ENCODE results near the gene GPRC5B.

GPRC5B gene

GRCh38 chr16:19872179-19872863 is 12.3 kb downstream of the GPRC5B start:
- DNase-seq (ENCODE audit: low read depth): no peak

GRCh38 chr16:19871721-19872120 is 12.9 kb downstream of the GPRC5B start:
- DNase-seq (ENCODE audit: low read depth): no peak

DNA sequence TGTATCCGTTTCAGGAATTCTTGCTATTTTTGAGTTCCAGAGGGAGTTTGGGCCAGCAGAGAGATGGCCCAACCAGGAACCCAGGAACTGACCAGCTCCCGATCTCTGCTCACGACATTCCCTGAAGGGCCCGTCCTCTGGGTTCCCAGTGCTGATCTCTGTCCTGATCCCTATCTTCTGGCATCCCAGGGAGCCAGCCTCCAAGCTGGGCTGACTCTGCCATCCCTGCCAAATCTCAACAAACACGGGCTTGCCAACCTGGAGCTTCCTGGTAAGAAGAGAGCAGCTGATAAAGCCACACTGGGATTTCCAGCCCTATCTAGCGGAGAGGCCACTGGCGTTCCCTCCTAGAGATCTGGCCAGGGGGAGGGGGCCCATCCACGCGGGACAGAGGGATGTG is 16.2 kb downstream of the GPRC5B start:
- no peak for DNase-seq (ENCODE audit: low read depth)

DNA sequence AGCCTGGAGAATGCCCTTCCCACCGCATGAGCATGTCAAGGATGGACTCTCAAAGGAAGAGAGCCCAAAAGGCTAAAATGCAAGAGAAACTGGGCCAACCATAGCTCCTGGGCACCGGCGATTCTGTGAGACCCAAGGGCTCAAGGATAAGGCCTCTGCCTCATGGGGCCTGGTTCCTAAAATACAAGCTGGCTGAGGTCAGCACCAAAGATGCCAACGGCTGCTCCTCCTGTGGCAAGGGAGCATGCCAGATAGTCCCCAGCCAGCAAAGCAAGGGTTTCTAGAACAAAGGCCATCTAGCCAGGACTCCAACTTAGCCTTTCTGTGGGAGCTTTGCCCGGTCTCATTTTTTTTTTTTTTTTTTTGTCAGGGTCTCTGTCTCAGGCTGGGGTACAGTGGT is 20.1 kb downstream of the GPRC5B start:
- no peak for DNase-seq (ENCODE audit: low read depth)

DNA sequence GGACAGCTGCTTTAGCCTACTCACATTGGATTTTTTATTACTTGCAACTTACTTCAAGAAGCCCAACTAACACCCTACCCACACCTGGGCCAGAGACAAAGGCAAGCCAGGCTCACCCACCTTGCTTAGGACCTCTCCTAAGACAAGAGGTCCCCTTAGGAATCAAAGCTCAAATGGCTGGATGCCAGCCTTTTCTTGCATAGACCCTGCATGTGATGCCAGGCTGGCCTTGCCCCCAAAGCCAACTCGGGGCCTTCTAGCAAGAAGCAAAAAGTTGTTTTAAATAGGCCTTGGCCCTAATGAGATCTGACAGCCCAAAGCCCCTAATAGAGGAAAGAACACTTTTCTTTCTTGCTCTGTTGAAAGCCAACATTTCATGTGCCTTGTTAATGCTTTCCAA is 20.7 kb downstream of the GPRC5B start:
- no peak for DNase-seq (ENCODE audit: low read depth)

DNA sequence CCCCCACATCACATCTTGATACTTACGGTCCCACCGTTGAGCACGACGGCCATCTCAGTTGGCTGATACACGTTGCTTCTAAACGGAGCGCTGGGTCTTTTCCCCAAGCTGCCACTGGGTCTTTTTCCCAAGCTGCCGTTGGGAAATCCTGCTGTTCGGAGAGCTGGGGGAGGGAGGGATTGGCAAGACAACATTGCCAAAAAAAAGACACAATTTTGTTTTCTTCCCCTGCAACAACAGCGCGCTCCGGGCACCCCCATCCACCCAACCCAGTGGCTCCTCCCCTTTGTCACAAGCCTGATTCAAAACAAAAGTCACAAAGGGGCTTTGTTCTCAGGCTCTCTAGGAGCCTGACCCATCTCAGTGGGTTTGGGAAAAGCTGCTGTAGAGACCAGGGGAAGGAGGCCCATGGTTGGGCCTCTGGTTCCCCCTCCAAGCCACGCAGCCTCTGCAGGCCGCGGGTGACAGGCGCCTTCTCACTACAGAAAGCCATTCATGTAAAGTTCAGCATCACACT is 22.8 kb downstream of the GPRC5B start:
- DNase-seq (ENCODE audit: low read depth): no peak

DNA sequence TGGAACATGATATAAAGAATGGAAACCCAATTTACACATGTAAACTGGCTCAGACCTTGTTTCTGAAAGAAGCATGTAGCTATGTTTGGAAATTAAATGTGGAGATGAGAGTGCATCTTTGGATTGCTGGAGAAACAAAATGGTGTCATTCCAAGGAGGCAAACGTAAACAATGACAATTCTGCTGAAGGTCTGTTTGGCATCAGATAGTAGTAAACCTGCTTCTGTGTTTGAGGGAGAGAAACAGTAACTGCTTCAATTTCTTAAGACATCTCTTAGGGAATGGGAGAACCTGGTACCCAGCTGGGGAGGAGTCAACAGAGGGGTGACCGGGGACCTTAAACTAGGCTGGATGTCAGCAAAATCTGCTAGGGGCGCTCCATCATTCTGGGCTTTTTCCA is 23.5 kb downstream of the GPRC5B start:
- DNase-seq (ENCODE audit: low read depth): no peak

- peak; percentile 7 for DNase-seq (ENCODE audit: low read depth)
Observed at GRCh38 chr16:19860166-19861041, 24.2 kb downstream of the GPRC5B start.

- no peak for DNase-seq (ENCODE audit: low read depth)
Observed at GRCh38 chr16:19859603-19860002, 25.0 kb downstream of the GPRC5B start.

- DNase-seq (ENCODE audit: low read depth): no peak
Observed at GRCh38 chr16:19859166-19859565, 25.5 kb downstream of the GPRC5B start.

DNA sequence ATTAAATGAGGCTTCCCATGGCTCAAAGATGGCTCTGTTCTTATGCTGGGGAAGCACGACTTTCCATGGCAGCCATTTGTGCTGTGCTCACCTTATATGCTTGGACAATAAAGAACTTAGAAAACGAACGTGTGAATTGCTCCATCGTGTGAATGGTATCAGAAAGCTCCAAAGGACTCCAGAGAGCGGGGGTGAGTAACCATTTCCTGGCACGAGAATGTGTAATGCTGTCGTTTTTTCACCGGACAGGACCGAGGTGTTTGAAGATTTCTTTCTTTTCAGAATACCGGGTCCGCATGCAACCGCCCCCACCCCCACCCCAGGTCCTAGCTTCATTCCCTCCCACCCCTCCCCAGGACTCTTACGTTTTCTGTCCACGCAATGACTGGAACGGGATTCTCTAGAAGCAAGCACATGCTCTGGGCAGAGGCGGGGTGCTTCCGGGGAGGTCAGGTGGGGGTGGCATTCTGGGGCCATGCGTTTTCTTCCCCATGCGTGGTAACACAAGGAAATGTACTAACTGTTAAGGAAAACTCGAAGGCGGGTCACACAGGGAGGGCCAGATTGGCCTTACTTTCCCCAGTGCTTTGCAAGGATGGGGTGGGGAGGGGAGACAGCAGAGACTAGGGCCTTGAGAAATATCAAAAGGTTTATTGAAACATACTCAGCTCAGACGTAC is 26.2 kb downstream of the GPRC5B start:
- no peak for DNase-seq (ENCODE audit: low read depth)

- no peak for DNase-seq (ENCODE audit: low read depth)
Observed at GRCh38 chr16:19857593-19858339, 26.9 kb downstream of the GPRC5B start.

- no peak for DNase-seq (ENCODE audit: low read depth)
Observed at GRCh38 chr16:19856120-19856519, 28.5 kb downstream of the GPRC5B start.

- no peak for DNase-seq (ENCODE audit: low read depth)
Observed at GRCh38 chr16:19854543-19854876, 30.1 kb downstream of the GPRC5B start.

GRCh38 chr16:19853742-19854542 is 30.7 kb downstream of the GPRC5B start:
- DNase-seq (ENCODE audit: low read depth): no peak

DNA sequence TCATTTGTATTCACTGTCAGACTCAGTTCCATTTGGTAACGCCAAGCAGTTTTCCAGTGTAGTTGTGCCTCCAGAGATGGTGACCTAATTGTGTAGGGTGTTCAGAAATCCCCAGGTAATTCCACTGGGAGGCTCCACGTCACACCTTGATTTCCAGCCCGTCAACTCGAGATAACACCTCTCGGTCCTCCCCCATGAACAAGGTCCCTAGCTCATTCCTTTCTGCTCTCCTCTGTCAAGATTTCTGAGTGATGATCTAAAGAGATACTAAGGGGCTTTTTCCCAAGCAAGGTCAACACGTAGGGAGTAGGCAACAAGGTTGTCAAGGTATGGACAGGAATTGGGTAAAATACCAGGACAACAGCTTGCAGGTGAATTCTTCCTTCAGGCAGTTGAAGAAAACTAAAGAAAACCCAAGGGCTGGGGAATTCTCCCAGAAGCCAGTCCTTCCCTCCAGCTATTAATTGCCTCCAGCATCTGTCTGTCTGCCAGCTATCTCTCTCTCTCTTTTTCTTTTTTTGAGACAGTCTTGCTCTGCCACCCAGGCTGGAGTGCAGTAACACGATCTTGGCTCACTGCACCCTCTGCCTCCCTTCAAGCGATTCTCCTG is 31.4 kb downstream of the GPRC5B start:
- DNase-seq (ENCODE audit: low read depth): no peak

DNA sequence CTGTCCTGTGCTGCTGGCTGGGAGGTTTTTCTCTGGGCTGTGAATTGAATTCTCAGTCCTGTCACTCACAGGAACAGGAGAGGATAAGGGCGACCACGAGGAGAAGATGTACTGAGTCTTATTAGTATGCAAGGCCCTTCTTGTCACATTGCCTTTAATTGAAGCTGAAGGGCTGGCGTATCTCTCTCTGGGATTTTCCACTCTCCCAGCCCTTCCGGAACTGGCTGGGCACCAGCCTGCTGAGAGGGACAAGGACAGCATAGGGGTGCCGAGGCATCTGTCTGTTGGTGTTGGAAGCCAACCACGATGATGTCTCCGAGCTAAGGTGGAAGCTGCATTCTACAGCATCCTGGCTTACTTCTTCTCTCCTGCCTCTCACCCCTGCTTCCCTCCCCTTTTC is 33.2 kb downstream of the GPRC5B start:
- DNase-seq (ENCODE audit: low read depth): no peak

GRCh38 chr16:19850131-19850817 is 34.4 kb downstream of the GPRC5B start:
- DNase-seq (ENCODE audit: low read depth): no peak

- no peak for DNase-seq (ENCODE audit: low read depth)
Observed at GRCh38 chr16:19848756-19849155, 35.9 kb downstream of the GPRC5B start.

DNA sequence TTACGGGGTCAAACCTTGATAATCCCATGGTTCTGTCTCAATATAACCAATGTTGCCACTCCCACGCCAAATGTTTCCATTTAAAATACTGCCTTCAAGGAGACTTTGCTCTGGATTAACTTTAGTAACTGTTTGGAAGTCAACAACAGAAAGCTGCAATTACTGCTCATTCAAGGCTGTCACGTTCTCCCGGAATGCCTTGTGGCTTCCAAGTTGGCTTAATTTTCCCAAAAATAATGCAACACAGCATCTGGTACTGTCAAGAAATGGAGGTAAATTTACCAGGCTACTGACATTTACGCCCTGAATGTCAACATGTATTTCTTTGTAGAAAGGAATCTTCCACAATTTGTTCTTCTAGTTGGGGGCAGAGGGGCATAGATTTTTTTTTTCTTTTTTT is 38.2 kb downstream of the GPRC5B start:
- DNase-seq (ENCODE audit: low read depth): no peak

All from fibroblast of gingiva (primary cell).